ENCODE results near the gene HERC2.

- TF ChIP-seq POLR2A (IDR thresholded peaks at IDR 0.05): no peak
- TF ChIP-seq CTCF (IDR thresholded peaks at IDR 0.05): no peak
Observed at GRCh38 chr15:28110481-28110881, 211.5 kb downstream of the HERC2 start.
